GM23338 (cell line): Measurements from ENCODE around the gene GFRA4. TPM values are rescaled to one million over a fixed set of nuclear protein-coding genes. Genes with fewer than 3 reads are reported as not detected.

Experiments used
- ATAC-seq: fragments of 200-7000 bp; cut with Tn5 transposase; 3 replicates; pipeline ENCODE4 v1.9.1; 2020
- DNase-seq: peaks from one replicate; pipeline ENCODE4 v3.0.0-alpha.2; 2015; ENCODE audit warnings: low spot score
- H2AFZ ChIP-seq: fragments of 200-600 bp; sonication (generic); 2 replicates; pipeline ENCODE4 v1.8.0; 2016; ENCODE audit warnings: antibody characterized with exemption, mild to moderate bottlenecking, moderate library complexity
- H3F3A ChIP-seq: fragments of 200-600 bp; sonication (generic); replicated peaks from 2 replicates; pipeline ENCODE4 v1.8.0; 2017; ENCODE audit warnings: antibody characterized with exemption, mixed run types, low read depth
- H3K27ac ChIP-seq: fragments of 200-600 bp; sonication (generic); 2 replicates; pipeline ENCODE4 v1.6.1; 2016; ENCODE audit warnings: low read depth
- H3K27me3 ChIP-seq: fragments of 200-600 bp; sonication (generic); 2 replicates; pipeline ENCODE4 v1.8.0; 2016; ENCODE audit warnings: mild to moderate bottlenecking, mixed run types, moderate library complexity; ENCODE audit not compliant: insufficient read depth
- H3K36me3 ChIP-seq: fragments of 200-600 bp; sonication (generic); 2 replicates; pipeline ENCODE4 v1.8.0; 2016; ENCODE audit warnings: mild to moderate bottlenecking; ENCODE audit not compliant: insufficient read depth
- H3K4me1 ChIP-seq: fragments of 200-600 bp; sonication (generic); 2 replicates; pipeline ENCODE4 v1.8.0; 2016; ENCODE audit warnings: mild to moderate bottlenecking, moderate library complexity; ENCODE audit not compliant: insufficient read depth
- H3K4me2 ChIP-seq: fragments of 200-600 bp; sonication (generic); 2 replicates; pipeline ENCODE4 v1.7.1; 2017; ENCODE audit warnings: mixed run types
- H3K4me3 ChIP-seq: fragments of 200-600 bp; sonication (generic); 2 replicates; pipeline ENCODE4 v1.6.1; 2016; ENCODE audit warnings: mixed run types
- H3K79me2 ChIP-seq: fragments of 200-600 bp; sonication (generic); replicated peaks from 2 replicates; pipeline ENCODE4 v1.8.0; 2017; ENCODE audit warnings: mild to moderate bottlenecking; ENCODE audit not compliant: insufficient read depth
- H3K9me2 ChIP-seq: fragments of 200-600 bp; sonication (generic); 2 replicates; pipeline ENCODE4 v1.8.0; 2017; ENCODE audit not compliant: insufficient read depth
- H4K20me1 ChIP-seq: fragments of 200-600 bp; sonication (generic); replicated peaks from 2 replicates; pipeline ENCODE4 v1.8.0; 2017; ENCODE audit warnings: mild to moderate bottlenecking; ENCODE audit not compliant: insufficient read depth
- H3K27ac Mint-ChIP-seq: 2 replicates; pipeline ENCODE4 v1.8.0; 2020; ENCODE audit warnings: inconsistent platforms, mild to moderate bottlenecking, moderate library complexity, mixed read lengths
- H3K27me3 Mint-ChIP-seq: 3 replicates; pipeline ENCODE4 v1.8.0; 2022; ENCODE audit warnings: low read depth, mild to moderate bottlenecking, moderate library complexity, mixed read lengths, inconsistent platforms; ENCODE audit not compliant: insufficient read depth, poor library complexity
- H3K36me3 Mint-ChIP-seq: 3 replicates; pipeline ENCODE4 v1.8.0; 2021; ENCODE audit warnings: low read depth, mild to moderate bottlenecking, inconsistent platforms, moderate library complexity, mixed read lengths
- H3K4me1 Mint-ChIP-seq: 3 replicates; pipeline ENCODE4 v1.8.0; 2020; ENCODE audit warnings: mild to moderate bottlenecking, inconsistent platforms, mixed read lengths
- H3K4me3 Mint-ChIP-seq: 3 replicates; pipeline ENCODE4 v1.8.0; 2021; ENCODE audit warnings: moderate library complexity, mild to moderate bottlenecking, inconsistent platforms, mixed read lengths
- H3K9me3 Mint-ChIP-seq: 3 replicates; pipeline ENCODE4 v1.8.0; 2020; ENCODE audit warnings: moderate library complexity, mild to moderate bottlenecking, inconsistent platforms, mixed read lengths
- CREB1 ChIP-seq: fragments of 250-450 bp; sonication (Bioruptor Pico); IDR thresholded peaks from 2 replicates; pipeline ENCODE4 v1.5.0; 2020; ENCODE audit warnings: low read depth, mild to moderate bottlenecking, moderate library complexity
- CTCF ChIP-seq, 2 experiments: fragments of 200-600 bp in 1 of 2; sonication (generic) in 1 of 2; conservative IDR thresholded peaks; 2 replicates each; pipeline versions ENCODE4 v1.5.1 to v1.6.1; 2016 to 2017; ENCODE audit warnings: antibody characterized with exemption in 2 of 2, low read depth in 2 of 2, mild to moderate bottlenecking in 2 of 2, moderate library complexity in 1 of 2
- ETS1 ChIP-seq: IDR thresholded peaks from 2 replicates; pipeline ENCODE4 v1.6.1; 2016; ENCODE audit warnings: antibody characterized with exemption
- EZH2 ChIP-seq: fragments of 200-600 bp; sonication (generic); IDR thresholded peaks from one replicate; pipeline ENCODE4 v1.8.0; 2017; ENCODE audit warnings: antibody characterized with exemption, mild to moderate bottlenecking, low read depth; ENCODE audit not compliant: unreplicated experiment
- EZH2phosphoT487 ChIP-seq: fragments of 200-600 bp; sonication (generic); IDR thresholded peaks from one replicate; pipeline ENCODE4 v1.8.1; 2018; ENCODE audit warnings: antibody characterized with exemption; ENCODE audit not compliant: unreplicated experiment
- JUNB ChIP-seq: IDR thresholded peaks from one replicate; pipeline ENCODE4 v1.6.1; 2016; ENCODE audit warnings: antibody characterized with exemption; ENCODE audit not compliant: unreplicated experiment
- NANOG ChIP-seq: IDR thresholded peaks from 2 replicates; pipeline ENCODE4 v1.6.1; 2016; ENCODE audit warnings: antibody characterized with exemption, borderline replicate concordance
- POLR2AphosphoS5 ChIP-seq: IDR thresholded peaks from 2 replicates; pipeline ENCODE4 v1.6.1; 2016; ENCODE audit warnings: antibody characterized with exemption, low read depth
- REST ChIP-seq: IDR thresholded peaks from one replicate; pipeline ENCODE4 v1.6.1; 2018; ENCODE audit warnings: antibody characterized with exemption; ENCODE audit not compliant: unreplicated experiment
- STAT1 ChIP-seq: IDR thresholded peaks from one replicate; pipeline ENCODE4 v1.6.1; 2016; ENCODE audit warnings: antibody characterized with exemption; ENCODE audit not compliant: unreplicated experiment
- ZNF114 ChIP-seq: fragments of 250-450 bp; sonication (Bioruptor Pico); IDR thresholded peaks from 2 replicates; pipeline ENCODE4 v1.5.0; 2020; ENCODE audit warnings: mild to moderate bottlenecking, moderate library complexity
- ZNF331 ChIP-seq: fragments of 250-450 bp; sonication (Bioruptor Pico); IDR thresholded peaks from 2 replicates; pipeline ENCODE4 v1.5.0; 2020; ENCODE audit warnings: low read depth, mild to moderate bottlenecking, moderate library complexity
- ZNF462 ChIP-seq: fragments of 250-450 bp; sonication (Bioruptor Pico); IDR thresholded peaks from 2 replicates; pipeline ENCODE4 v1.5.0; 2020; ENCODE audit warnings: mild to moderate bottlenecking, moderate library complexity
- polyA plus RNA-seq: library from polyadenylated mRNA; unstranded; fragments of >200 nt; fragmentation: Nextera tagmentation; extraction: Ambion mirVana; gene quantifications from 2 replicates; pipeline ENCODE4 v1.2.1, GENCODE V29; 2016
- total RNA-seq: library from RNA; depleted of rRNA; stranded (reverse); fragments of >200 nt; shearing (Covaris generic); gene quantifications from 2 replicates; pipeline ENCODE4 v1.2.3, GENCODE V29; 2014

The GFRA4 gene
- total and polyA plus RNA-seq, 2 experiments from 2014 or later: not detected

- no peak overlapping the region for H3K4me2 ChIP-seq
- ATAC-seq (no peak), DNase-seq (no peak)
- H3K79me2 ChIP-seq: no peaks in the 10 kb centered on the region
- H4K20me1 ChIP-seq: no peaks in the 10 kb centered on the region
- H3K27ac Mint-ChIP-seq: no peak overlapping the region
- TF ChIP-seq STAT1 (no peak), REST (no peak), ZNF331 (CRISPR knock-in tag) (no peak), NANOG (no peak), POLR2AphosphoS5 (no peak), ETS1 (no peak), CTCF (conservative IDR thresholded peaks at IDR 0.05; ENCODE audit: low read depth in 2 of 2) (no peak), ZNF114 (CRISPR knock-in tag) (no peak), EZH2 (no peak), JUNB (no peak), EZH2phosphoT487 (no peak), CREB1 (CRISPR knock-in tag) (no peak), ZNF462 (no peak)
- H3K36me3 ChIP-seq: no peaks in the 10 kb centered on the region
- H3K4me3 Mint-ChIP-seq: no peak overlapping the region
- H2AFZ ChIP-seq: no peak overlapping the region
- no peaks in the 10 kb centered on the region for H3K4me1 Mint-ChIP-seq
- H3F3A ChIP-seq: no peaks in the 10 kb centered on the region
- H3K27me3 ChIP-seq: no peaks in the 10 kb centered on the region
- peaks cover 7% of the 10 kb centered on the region for H3K27me3 Mint-ChIP-seq
- H3K9me3 Mint-ChIP-seq: no peaks in the 10 kb centered on the region
- no peaks in the 10 kb centered on the region for H3K4me1 ChIP-seq
- no peaks in the 10 kb centered on the region for H3K36me3 Mint-ChIP-seq
- H3K4me3 ChIP-seq: no peak overlapping the region
- H3K9me2 ChIP-seq: no peaks in the 10 kb centered on the region
- no peak overlapping the region for H3K27ac ChIP-seq
Observed at GRCh38 chr20:3704087-3704486, 40.9 kb upstream of the GFRA4 start.
